Measurements from ENCODE around the gene CORO1C.

DNA sequence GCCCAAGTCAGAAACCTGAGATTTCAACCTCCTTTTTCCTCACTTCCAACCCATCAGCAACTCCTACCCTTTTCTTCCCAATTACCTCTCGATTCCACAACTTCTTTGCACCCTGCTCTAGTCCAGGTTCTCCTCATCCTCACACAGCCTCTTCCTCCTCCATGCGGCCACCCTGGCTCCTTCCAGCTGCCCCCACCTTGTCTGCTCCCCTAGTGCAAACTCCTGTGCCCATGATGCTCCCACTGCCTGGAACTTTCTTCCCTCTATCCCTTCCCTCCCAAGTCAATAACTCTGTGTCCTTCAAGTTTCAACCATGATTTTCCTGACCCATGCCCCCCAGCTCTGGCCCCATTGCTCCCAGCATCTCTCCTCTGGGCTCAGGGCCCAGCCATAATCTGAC lies 115.0 kb downstream of the CORO1C start:
- TF ChIP-seq, protein P1, sequence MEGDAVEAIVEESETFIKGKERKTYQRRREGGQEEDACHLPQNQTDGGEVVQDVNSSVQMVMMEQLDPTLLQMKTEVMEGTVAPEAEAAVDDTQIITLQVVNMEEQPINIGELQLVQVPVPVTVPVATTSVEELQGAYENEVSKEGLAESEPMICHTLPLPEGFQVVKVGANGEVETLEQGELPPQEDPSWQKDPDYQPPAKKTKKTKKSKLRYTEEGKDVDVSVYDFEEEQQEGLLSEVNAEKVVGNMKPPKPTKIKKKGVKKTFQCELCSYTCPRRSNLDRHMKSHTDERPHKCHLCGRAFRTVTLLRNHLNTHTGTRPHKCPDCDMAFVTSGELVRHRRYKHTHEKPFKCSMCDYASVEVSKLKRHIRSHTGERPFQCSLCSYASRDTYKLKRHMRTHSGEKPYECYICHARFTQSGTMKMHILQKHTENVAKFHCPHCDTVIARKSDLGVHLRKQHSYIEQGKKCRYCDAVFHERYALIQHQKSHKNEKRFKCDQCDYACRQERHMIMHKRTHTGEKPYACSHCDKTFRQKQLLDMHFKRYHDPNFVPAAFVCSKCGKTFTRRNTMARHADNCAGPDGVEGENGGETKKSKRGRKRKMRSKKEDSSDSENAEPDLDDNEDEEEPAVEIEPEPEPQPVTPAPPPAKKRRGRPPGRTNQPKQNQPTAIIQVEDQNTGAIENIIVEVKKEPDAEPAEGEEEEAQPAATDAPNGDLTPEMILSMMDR (IDR thresholded peaks at IDR 0.05) = no peak
- TF ChIP-seq, protein P2, sequence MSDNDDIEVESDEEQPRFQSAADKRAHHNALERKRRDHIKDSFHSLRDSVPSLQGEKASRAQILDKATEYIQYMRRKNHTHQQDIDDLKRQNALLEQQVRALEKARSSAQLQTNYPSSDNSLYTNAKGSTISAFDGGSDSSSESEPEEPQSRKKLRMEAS (IDR thresholded peaks at IDR 0.05; ENCODE audit: low read depth) = no peak
- TF ChIP-seq, protein P3, sequence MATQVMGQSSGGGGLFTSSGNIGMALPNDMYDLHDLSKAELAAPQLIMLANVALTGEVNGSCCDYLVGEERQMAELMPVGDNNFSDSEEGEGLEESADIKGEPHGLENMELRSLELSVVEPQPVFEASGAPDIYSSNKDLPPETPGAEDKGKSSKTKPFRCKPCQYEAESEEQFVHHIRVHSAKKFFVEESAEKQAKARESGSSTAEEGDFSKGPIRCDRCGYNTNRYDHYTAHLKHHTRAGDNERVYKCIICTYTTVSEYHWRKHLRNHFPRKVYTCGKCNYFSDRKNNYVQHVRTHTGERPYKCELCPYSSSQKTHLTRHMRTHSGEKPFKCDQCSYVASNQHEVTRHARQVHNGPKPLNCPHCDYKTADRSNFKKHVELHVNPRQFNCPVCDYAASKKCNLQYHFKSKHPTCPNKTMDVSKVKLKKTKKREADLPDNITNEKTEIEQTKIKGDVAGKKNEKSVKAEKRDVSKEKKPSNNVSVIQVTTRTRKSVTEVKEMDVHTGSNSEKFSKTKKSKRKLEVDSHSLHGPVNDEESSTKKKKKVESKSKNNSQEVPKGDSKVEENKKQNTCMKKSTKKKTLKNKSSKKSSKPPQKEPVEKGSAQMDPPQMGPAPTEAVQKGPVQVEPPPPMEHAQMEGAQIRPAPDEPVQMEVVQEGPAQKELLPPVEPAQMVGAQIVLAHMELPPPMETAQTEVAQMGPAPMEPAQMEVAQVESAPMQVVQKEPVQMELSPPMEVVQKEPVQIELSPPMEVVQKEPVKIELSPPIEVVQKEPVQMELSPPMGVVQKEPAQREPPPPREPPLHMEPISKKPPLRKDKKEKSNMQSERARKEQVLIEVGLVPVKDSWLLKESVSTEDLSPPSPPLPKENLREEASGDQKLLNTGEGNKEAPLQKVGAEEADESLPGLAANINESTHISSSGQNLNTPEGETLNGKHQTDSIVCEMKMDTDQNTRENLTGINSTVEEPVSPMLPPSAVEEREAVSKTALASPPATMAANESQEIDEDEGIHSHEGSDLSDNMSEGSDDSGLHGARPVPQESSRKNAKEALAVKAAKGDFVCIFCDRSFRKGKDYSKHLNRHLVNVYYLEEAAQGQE (IDR thresholded peaks at IDR 0.05; ENCODE audit: low read depth, low read length) = no peak
- TF ChIP-seq POLR2AphosphoS5 (IDR thresholded peaks at IDR 0.05; ENCODE audit: low read depth, low read length) = no peak
- no peak for TF ChIP-seq EP300 (IDR thresholded peaks at IDR 0.05; ENCODE audit: borderline replicate concordance in 1 of 2, low read depth in 1 of 2, low read length in 1 of 2)
- TF ChIP-seq TAF1 (IDR thresholded peaks at IDR 0.05; ENCODE audit: borderline replicate concordance, low read depth, low read length) = no peak
- TF ChIP-seq TCF12 (IDR thresholded peaks at IDR 0.05) = no peak
